UCSD-AML1 (cell line): ENCODE results near the gene OLFM4.
"Not testable (repeated sequence)": the region's sequence is repeated elsewhere in the genome, so short reads cannot be mapped to it uniquely, and the experiment has no call there.

Source experiments
- DNase-seq: peaks from one replicate; lab custom pipeline; 2025; ENCODE audit not compliant: unreplicated experiment; lab: John Stamatoyannopoulos, UW

OLFM4 gene

DNA sequence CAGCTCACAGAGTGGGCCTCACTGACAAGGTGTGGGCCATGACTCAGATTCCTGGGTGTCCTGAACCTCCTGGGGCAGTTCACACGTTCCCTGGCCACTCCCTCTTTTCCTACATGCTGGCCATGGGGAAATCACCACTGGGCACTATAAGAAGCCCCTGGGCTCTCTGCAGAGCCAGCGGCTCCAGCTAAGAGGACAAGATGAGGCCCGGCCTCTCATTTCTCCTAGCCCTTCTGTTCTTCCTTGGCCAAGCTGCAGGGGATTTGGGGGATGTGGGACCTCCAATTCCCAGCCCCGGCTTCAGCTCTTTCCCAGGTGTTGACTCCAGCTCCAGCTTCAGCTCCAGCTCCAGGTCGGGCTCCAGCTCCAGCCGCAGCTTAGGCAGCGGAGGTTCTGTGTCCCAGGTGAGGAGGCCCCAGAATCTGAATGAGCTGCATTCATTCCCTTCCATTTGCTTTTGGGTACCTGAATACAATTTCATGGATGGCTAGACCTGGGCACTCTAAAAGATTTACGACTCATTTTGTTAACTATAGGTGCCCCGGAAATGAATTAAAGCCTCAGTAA is at the start of gene OLFM4:
Gene OLFM4, plus strand, starts transcription at position 177 of the 567 bp plus-strand sequence. Its CDS starts 24 bp downstream, at position 201.
- no peak for DNase-seq

DNA sequence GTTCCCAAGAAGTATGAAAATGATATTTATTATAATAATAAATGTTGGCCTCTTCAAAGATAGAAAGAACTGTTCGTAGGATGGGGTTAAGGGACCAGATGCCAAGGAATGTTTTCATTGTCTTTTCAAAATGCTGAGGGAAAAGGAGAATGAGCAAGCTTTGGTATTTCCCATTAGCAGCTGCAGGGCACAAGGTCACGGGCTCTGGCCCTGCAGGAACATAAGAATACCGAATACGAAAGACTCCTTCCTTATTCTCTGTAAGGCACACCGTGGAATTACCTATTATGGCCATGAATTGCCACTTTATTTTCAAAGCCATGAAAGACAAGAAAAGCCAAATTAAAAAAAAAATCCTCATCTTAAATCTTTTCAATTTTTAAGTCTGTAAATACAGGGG is 49.6 kb upstream of the OLFM4 start:
- no peak for DNase-seq

DNA sequence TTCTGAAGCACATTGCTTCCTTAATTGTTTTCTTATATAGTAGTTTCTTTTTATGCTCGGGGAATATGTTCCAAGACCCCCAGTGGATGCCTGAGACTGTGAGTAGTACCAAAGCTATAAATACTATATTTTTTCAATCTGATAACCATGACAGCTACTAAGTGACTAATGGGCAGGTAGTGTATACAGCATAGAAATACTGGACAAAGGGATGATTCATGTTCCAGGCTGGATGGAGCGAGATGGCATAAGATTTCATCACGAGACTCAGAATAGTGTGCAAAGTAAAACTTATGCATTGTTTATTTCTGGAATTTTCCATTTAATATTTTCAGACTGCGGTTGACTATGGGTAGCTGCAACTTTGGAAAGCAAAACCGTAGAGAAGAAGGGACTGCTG is 47.9 kb upstream of the OLFM4 start:
- DNase-seq: no peak

DNA sequence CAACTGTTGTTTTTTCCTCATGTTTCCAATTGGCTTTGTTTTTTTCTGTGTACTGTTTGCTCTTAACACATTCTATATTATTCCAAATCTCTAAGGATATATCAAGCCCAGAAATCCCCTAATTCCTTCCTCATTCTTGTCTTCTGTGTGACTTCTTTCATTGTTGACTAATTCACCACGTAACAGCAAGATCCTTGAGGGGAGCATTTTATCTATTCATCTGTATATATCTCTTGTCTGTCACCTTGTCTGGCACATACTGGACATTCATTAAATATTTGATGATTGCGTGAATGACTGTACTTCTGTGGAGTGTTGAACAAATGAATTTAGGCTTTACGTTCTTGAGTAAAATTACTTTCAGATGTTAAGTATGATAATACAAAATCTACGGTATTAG is 44.8 kb upstream of the OLFM4 start:
- DNase-seq: no peak

DNA sequence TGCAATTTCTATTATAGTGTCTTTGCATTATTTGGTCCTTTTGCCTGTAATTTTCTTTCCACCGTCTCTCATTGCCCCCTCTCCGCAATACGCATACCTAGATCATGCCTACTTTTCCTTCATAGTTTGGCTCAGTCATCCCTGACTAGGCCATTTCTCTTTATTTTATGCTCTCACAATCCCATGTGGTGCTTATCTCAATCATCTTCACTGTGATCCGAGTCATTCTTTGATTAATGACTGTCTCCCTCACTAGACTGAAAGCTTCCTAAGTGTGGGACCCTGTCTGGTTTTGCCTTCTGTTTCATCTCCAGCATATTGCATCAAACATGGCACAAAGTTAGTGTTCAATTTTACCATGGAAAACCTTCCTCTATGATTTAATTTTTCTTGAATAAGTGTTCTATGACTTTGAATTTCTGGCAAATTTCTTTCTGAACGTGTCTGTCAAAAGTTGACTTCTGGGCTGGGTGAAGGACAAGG is 43.7 kb upstream of the OLFM4 start:
- DNase-seq: no peak

DNA sequence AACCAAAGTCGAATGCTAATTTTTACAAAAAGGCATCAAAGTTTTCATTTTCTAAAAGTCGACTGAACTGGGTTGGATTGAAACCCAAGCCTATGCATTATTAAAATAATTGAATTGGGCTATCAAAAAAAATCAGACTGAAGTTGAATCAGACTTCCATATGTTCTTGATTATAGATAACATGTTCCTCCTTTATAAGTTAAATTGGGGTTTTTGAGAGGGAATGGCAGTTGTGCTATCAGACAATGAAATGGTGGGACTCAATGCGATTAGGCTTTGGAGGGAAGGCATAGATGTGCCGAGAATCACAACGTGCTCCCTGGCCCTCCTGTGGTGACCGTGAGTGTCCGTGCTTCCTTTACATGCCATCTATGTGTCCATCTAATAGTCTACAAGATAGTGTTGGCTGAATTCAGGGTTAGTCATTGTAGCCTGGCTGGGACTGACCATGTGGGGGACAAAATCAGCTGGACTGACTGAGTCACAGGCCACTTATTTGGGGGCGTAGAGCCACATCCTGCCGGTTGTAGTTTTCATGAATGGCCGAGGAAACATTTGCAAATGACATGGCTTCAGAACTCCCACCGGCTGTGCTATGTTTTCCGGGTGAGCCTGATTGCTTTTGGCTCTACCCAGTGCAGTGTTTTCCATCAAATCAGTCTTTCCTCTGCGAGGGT is 37.1 kb upstream of the OLFM4 start:
- DNase-seq: no peak

- DNase-seq: no peak
Observed at GRCh38 chr13:52992110-52992509, 36.5 kb upstream of the OLFM4 start.

DNA sequence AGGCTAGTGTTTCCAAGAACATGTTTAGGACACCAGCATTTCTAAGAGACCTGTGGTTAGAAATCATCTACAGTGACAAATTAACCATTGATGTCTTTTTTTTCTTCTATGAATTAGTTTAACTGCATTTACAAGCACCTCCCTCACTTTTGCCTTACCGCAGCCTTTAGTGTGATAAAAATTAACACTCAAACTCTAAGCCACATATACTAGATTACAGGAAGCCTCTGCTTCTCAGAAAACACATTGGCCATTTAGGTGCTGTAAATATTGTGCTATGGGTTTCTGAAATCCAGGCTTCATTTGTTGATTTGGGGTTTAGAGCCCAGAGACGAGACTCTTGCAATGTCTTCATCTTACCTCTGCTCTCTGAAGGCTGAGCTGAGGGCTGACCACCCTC is 34.6 kb upstream of the OLFM4 start:
- no peak for DNase-seq

GRCh38 chr13:52994865-52995264 is 33.7 kb upstream of the OLFM4 start:
- no peak for DNase-seq

- no peak for DNase-seq
Observed at GRCh38 chr13:52995946-52996345, 32.7 kb upstream of the OLFM4 start.

DNA sequence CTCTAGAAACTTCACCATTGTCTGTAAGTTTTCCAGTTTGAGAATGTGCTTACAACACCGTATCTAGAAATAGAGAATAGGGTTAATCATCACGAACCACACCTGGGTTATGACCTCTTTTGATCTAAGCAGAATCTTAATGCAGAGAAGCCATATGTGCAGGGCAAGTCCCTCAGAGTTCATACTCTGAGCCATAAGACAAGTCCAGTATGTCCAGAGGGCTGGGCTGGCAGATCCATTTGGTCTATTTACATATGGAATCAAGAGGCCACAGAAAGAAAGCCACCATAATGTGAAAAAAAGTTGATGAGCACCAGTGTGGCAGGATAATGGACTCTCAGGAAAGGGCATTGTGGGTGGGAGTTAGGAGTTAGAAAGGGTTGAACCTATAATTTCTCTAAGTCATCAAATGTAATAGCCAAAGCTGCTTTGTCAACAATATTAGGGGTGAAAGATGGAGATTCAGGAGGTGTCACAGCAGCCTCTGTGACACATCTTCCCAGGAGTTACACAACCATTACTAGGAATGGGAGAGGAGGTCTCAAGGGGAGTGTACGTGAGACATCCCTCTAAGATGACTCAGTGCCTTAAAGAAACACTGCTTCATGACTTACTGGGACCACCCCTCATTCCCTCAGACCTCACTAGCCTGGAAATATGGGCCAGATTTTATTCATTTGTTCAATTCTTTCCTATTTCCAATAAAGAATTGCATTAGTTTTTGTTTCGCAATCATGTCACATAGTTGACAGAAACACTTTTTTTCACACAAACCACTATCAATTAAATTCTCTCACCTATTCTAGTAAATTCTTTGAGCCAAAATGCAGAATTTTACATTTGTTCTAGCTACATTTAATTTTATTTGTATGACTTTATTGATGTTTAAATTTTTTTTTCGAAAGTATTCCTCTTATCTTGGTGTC is 30.4 kb upstream of the OLFM4 start:
- DNase-seq: no peak

DNA sequence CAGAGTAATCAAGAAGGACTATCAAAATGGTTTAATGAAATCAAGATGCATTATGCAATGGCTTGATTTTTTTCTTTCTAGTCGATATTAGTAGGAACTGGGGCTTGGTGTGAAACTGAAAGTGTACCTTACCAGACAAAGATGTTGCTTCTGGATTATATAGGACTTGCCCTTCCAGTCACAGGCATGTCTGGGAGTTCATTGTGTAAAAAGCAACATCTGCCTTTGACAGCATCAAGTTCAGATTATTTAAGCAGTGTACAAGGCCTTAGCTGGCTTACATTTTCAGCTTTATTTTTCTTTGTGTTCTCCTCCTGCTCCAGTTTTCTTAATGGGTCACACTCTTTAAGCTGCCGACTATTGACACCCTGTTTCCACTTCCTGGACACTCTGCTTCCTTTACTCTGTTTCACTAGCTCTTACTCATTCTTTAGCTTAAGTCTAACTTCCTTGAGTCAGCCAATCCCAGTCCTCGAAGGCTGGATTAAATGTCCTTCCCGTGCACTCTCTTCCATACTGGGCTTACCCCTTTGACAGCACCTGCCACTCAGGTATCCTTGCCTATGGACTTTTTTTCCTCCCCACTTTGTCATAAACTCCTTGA is 29.4 kb upstream of the OLFM4 start:
- no peak for DNase-seq

DNA sequence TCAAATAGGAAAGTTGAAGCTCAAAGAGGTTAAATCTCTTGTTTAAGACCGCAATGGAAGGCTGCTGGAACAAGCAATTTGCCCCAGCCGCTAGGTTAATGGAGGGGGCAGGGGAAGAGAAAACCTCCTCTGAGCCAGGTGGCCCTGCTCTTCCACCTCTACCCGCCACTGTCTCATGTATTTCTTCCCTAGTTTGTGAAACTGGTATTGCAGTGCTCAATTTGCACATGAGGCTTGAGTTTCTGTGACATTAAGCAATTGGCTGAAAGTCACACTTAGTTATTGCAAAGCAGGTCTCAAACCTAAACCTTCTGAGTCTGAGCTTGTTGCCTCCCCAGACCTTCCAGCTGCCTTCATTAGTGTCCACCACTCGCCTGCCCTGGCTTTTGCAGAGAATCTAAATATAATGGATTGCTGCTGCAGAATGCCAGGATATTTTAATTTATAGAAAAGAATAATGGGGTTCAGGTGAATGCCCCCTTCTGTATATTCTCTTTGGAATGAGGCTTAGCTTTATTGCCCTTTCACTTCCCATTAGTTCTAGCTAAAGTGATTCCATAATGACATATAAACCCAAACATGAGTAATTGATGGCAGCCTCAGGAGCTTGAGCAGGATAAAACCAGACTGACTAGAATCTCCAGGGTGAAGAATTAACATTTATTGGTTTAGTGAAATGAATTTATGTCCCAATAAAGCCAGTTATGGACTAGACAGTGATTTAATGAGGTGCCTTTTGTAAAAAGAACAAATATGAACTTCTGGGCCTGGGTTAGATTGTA is 27.0 kb upstream of the OLFM4 start:
- no peak for DNase-seq

- DNase-seq: no peak
Observed at GRCh38 chr13:53004573-53004972, 24.0 kb upstream of the OLFM4 start.

DNA sequence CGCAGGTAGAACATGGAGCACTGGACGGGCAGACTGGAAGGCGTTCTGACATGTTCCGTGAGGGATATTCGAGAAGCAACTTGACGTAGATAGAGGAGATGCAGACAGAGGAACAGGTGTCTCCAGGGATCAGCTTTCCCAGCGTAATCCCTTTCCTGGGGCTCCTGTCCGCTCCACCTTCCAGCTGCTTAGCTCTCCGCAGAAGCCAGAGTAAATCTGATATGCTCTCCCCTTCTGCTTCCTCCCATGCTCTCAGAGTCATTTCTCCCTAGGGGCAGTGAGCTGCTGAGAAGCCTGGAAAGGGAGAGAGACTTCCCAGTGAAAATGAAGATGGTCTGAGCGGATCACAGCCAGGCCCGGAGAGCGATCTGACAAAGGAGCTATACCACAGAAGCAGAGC is 23.0 kb upstream of the OLFM4 start:
- no peak for DNase-seq

DNA sequence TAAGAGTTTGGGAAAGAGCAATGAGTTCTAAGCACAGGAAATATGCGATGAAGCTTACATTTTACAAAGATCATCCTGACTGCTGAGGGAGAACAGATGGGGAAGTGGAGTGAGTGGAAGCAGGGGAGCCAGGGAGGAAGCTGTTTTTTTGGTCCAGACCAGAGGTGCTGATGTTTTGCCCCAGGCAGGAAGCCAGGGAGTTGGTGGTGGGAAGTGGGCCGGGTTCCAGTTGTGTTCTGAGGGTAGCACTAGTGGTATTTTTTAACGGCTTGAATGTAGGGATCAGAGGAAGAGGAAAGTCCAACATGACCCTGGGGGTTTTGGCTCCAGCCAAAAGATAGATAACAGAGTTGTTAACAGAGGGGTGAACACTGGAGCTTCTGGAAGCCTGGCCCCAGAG is 20.7 kb upstream of the OLFM4 start:
- DNase-seq: peak; percentile 65

GRCh38 chr13:53010374-53011105 is 18.1 kb upstream of the OLFM4 start:
- no peak for DNase-seq

- no peak for DNase-seq
Observed at GRCh38 chr13:53012707-53013106, 15.9 kb upstream of the OLFM4 start.

DNA sequence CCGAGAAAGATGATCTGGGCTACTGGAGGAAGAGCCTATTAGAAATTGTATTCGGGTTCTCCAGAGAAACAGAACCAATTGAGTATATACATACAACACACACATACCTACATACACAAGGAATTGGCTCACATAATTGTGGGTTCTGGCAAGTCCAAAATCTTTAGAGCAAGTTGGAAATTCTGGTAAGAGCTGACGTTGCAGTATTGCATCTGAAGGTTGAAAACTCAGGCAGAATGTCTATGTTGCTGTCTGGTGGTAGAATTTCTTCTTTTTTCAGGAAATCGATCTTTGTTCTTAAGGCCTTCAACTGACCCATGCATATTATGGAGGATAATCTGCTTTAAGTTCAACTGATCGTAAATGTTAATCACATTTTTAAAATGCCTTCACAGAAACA is 15.5 kb upstream of the OLFM4 start:
- DNase-seq: no peak

- not testable (repeated sequence) for DNase-seq
Observed at GRCh38 chr13:53014018-53014417, 14.6 kb upstream of the OLFM4 start.
